Pancreas (tissue), 8 donors: ENCODE results near the gene FHOD1. TPM values are rescaled to one million over a fixed set of nuclear protein-coding genes. Genes with fewer than 3 reads are reported as not detected.

ENCODE experiments used
- microRNA-seq, 2 donors: library from miRNA; unstranded; fragments of <30 nt; microRNA quantifications; one replicate each; pipeline versions ENCODE4 to v1.1.0, GENCODE V29; 2019 to 2020
- polyA plus RNA-seq, 2 donors: library from polyadenylated mRNA; stranded (reverse); fragments of 200-250 nt; gene quantifications; one replicate each; pipeline ENCODE4 v1.2.3, GENCODE V29; 2013
- total RNA-seq, 6 donors: library from RNA; stranded (reverse); fragmentation: NEBNext Ultra II Directional in 4 of 6; extraction: Animal tissue kit (Norgen Biotek cat#: 25700) in 4 of 6; gene quantifications; one replicate each; pipeline versions ENCODE4 v1.2.1 to v1.2.4, GENCODE V29; 2021 to 2023
- donor health status: healthy with polysubstance abuse.
- donor health status: DM: no; HTN: no; CAD: no; lungs with moderate emphysema.
- donor health status: DM: no; HTN: no; CAD: no.
- donor health status: Bipolar disorder and iron deficiency.
- donor health status: DM: yes; HTN: yes; CAD: no.
- donor health status: DM: no; HTN: no; CAD: no.
- donor health status: DM: no; HTN: no; CAD: no.
- donor health status: DM: yes; HTN: yes; CAD: no.

Gene FHOD1
- total and polyA plus RNA-seq, 8 donors: 7.8 to 41.2 (median 11.3) TPM

Small RNA genes within 50 kb of the gene (microRNA-seq; reads per million reads assigned to microRNA genes)
- gene MIR328: 105 to 204 reads per million in 2 donors

Other genes starting within 250 kb of the FHOD1 start
- gene CBFB, start 218.3 kb downstream of the FHOD1 start, total RNA-seq: 10 to 100 TPM; 13.1 to 27.0 (median 20.1) TPM
- 10 to 100 TPM; 11.5 to 19.7 TPM for gene CBFB, start 218.3 kb downstream of the FHOD1 start, polyA plus RNA-seq
- 1 to 10 TPM; 2.8 to 7.3 (median 4.2) TPM for gene PHAF1, start 137.5 kb downstream of the FHOD1 start, total RNA-seq
- gene PHAF1, start 137.5 kb downstream of the FHOD1 start, polyA plus RNA-seq: 1 to 10 TPM; 6.1 to 8.9 TPM
- 1 to 10 TPM; 1.8 to 5.1 (median 3.5) TPM for gene B3GNT9, start 96.5 kb downstream of the FHOD1 start, total RNA-seq
- gene B3GNT9, start 96.5 kb downstream of the FHOD1 start, polyA plus RNA-seq: 1 to 10 TPM; 3.0 to 9.3 TPM
- 10 to 100 TPM in 4 of 6 donors, 1 to 10 TPM in 2; 9.4 to 17.4 (median 11.5) TPM for gene TRADD, start 87.6 kb downstream of the FHOD1 start, total RNA-seq
- gene TRADD, start 87.6 kb downstream of the FHOD1 start, polyA plus RNA-seq: 10 to 100 TPM; 21.3 to 33.3 TPM
- 10 to 100 TPM; 12.9 to 31.7 (median 24.2) TPM for gene FBXL8, start 87.5 kb downstream of the FHOD1 start, total RNA-seq
- gene FBXL8, start 87.5 kb downstream of the FHOD1 start, polyA plus RNA-seq: 10 to 100 TPM; 41.6 to 86.2 TPM
- gene HSF4, start 82.7 kb downstream of the FHOD1 start, total RNA-seq: 10 to 100 TPM; 34.9 to 70.0 (median 49.1) TPM
- 100 to 1,000 TPM; 310 to 330 TPM for gene HSF4, start 82.7 kb downstream of the FHOD1 start, polyA plus RNA-seq
- 10 to 100 TPM; 15.2 to 31.2 (median 19.8) TPM for gene NOL3, start 76.9 kb downstream of the FHOD1 start, total RNA-seq
- gene NOL3, start 76.9 kb downstream of the FHOD1 start, polyA plus RNA-seq: 100 to 1,000 TPM in 1 of 2 donors, 10 to 100 TPM in 1; 84.5 to 119 TPM
- gene MATCAP1, start 63.5 kb downstream of the FHOD1 start, total RNA-seq: 10 to 100 TPM in 3 of 6 donors, 1 to 10 TPM in 3; 4.8 to 22.3 (median 10.4) TPM
- gene MATCAP1, start 63.5 kb downstream of the FHOD1 start, polyA plus RNA-seq: 10 to 100 TPM; 51.2 to 55.6 TPM
- 1 to 10 TPM in 3 of 6 donors, under 1 TPM in 3; 0.67 to 2.3 (median 1.2) TPM for gene EXOC3L1, start 57.3 kb downstream of the FHOD1 start, total RNA-seq
- gene EXOC3L1, start 57.3 kb downstream of the FHOD1 start, polyA plus RNA-seq: 1 to 10 TPM; 5.2 to 6.2 TPM
- gene E2F4, start 55.3 kb downstream of the FHOD1 start, total RNA-seq: 10 to 100 TPM; 14.8 to 27.7 (median 19.3) TPM
- gene E2F4, start 55.3 kb downstream of the FHOD1 start, polyA plus RNA-seq: 10 to 100 TPM; 54.9 to 61.3 TPM
- 10 to 100 TPM; 14.6 to 23.7 (median 23.0) TPM for gene ELMO3, start 48.4 kb downstream of the FHOD1 start, total RNA-seq
- 10 to 100 TPM; 41.0 to 52.4 TPM for gene ELMO3, start 48.4 kb downstream of the FHOD1 start, polyA plus RNA-seq
- gene TMEM208, start 20.4 kb downstream of the FHOD1 start, total RNA-seq: 10 to 100 TPM; 19.2 to 31.2 (median 26.0) TPM
- gene TMEM208, start 20.4 kb downstream of the FHOD1 start, polyA plus RNA-seq: 10 to 100 TPM; 83.4 to 96.6 TPM
- under 1 TPM; 0.22 to 0.69 (median 0.48) TPM for gene SLC9A5, start 1.5 kb upstream of the FHOD1 start, total RNA-seq
- gene SLC9A5, start 1.5 kb upstream of the FHOD1 start, polyA plus RNA-seq: 1 to 10 TPM; 1.3 to 1.5 TPM
- gene PLEKHG4, start 32.1 kb upstream of the FHOD1 start, total RNA-seq: 1 to 10 TPM; 3.5 to 8.1 (median 5.2) TPM
- 10 to 100 TPM; 17.2 to 28.5 TPM for gene PLEKHG4, start 32.1 kb upstream of the FHOD1 start, polyA plus RNA-seq
- gene KCTD19, start 79.3 kb upstream of the FHOD1 start, total RNA-seq: under 1 TPM in 4 of 6 donors, not detected in 2; 0.09 to 0.56 (median 0.36) TPM
- under 1 TPM; 0.42 to 0.70 TPM for gene KCTD19, start 79.3 kb upstream of the FHOD1 start, polyA plus RNA-seq
- 1 to 10 TPM; 1.3 to 2.7 (median 2.1) TPM for gene LRRC36, start 79.3 kb upstream of the FHOD1 start, total RNA-seq
- gene LRRC36, start 79.3 kb upstream of the FHOD1 start, polyA plus RNA-seq: 10 to 100 TPM in 1 of 2 donors, 1 to 10 TPM in 1; 4.2 to 16.4 TPM
- 10 to 100 TPM in 2 of 6 donors, 1 to 10 TPM in 4; 4.5 to 30.3 (median 7.1) TPM for gene TPPP3, start 146.0 kb upstream of the FHOD1 start, total RNA-seq
- gene TPPP3, start 146.0 kb upstream of the FHOD1 start, polyA plus RNA-seq: 10 to 100 TPM; 30.1 to 76.2 TPM
- gene ZDHHC1, start 169.0 kb upstream of the FHOD1 start, total RNA-seq: 10 to 100 TPM in 2 of 6 donors, 1 to 10 TPM in 4; 8.1 to 11.3 (median 9.7) TPM
- 10 to 100 TPM; 11.2 to 15.2 TPM for gene ZDHHC1, start 169.0 kb upstream of the FHOD1 start, polyA plus RNA-seq
- 1 to 10 TPM; 1.4 to 6.8 (median 5.0) TPM for gene HSD11B2, start 183.6 kb upstream of the FHOD1 start, total RNA-seq
- gene HSD11B2, start 183.6 kb upstream of the FHOD1 start, polyA plus RNA-seq: 10 to 100 TPM in 1 of 2 donors, 1 to 10 TPM in 1; 7.7 to 11.3 TPM
- 10 to 100 TPM; 22.8 to 47.7 (median 32.3) TPM for gene ATP6V0D1, start 233.7 kb upstream of the FHOD1 start, total RNA-seq
- gene ATP6V0D1, start 233.7 kb upstream of the FHOD1 start, polyA plus RNA-seq: 10 to 100 TPM; 17.4 to 54.0 TPM
- not detected for gene AGRP, start 236.1 kb upstream of the FHOD1 start, total RNA-seq
- under 1 TPM in 1 of 2 donors, not detected in 1; 0.23 TPM for gene AGRP, start 236.1 kb upstream of the FHOD1 start, polyA plus RNA-seq